HG03095 (cell line): ENCODE results near the gene STING1.

Experiments used
- ATAC-seq: cut with Tn5 transposase; IDR thresholded peaks from one replicate; pipeline ENCODE4 v1.9.1; 2021; ENCODE audit warnings: moderate library complexity; ENCODE audit not compliant: unreplicated experiment

STING1 gene

GRCh38 chr5:139468421-139468931 is 14.1 kb downstream of the STING1 start:
- ATAC-seq = no peak

DNA sequence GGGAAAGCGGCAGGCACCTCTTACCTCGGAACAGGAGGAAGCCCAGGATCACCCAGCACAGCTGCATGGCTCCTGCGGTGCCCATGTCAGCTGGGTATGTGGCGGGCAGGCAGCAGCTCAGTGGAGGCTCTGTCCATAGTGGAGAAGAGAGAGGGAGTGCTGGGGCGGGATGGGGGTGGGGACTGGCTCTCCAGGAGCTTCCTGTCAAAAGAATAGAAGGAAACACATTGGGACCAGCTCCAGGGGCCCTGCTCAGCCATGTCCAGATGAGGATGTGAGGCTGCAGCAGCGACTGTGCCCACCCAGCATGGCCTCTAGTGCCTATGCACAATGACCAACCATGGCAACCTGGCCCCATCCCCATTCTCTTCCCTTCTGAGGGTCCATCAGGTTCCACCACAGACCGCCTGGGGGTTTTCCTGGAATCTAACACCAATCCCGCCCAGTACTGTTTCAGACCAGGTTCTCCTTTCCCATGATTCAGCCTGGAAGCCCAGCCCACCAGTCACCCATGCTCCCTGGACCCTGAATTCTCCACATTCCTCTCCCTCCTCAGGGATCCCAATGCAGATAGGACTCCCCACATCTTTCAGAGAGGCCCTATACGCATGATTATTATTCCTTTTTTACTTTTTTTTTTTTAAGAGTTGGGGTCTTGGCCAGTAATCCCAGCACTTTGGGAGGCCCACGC is 19.8 kb downstream of the STING1 start, which contains the start of gene ECSCR:
TSS of gene ECSCR (minus strand) at position 158 of the 691 bp plus-strand sequence. CDS start at position 85, 73 bp downstream.
- ATAC-seq = no peak

DNA sequence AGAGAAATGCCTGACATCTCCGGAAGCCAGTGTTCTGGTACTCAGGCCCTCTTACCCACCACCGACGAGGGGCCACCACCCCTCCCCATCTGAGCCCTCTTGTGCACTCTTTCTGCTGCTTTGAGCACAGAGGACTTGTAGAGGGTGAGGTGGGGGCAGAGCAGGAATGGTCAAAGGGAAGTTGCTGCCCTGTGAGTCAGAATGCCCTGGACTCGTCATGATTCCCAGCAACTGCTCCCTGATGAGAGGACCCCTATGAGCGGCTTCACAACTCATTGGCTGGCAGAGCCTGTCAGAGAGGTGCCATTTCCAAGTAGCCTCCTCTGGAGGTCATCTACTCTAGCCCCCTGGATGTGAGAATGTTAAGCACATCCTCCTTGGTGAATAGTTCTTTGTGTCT is 20.9 kb downstream of the STING1 start:
- no peak for ATAC-seq

GRCh38 chr5:139461176-139461575 is 21.4 kb downstream of the STING1 start:
- ATAC-seq = no peak

DNA sequence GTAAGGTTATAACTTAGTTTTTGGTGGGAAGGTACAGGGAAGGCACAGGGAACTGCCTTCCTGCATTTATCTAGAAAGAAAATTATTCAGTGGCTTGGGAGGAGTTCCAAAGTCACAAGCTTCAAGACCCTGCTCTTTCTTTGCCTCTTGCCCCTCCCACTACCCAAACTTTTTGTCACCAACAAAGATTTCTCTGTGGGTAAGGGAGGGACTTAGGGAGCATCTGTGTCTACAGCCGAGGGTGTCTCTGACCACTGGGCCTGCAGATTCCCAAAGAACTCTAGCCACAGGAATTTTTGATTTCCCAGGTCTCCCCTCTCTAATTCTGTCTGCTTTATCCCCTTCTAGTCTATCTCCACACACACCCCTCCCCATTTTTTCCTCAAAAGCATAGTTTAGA is 22.1 kb downstream of the STING1 start:
- no peak for ATAC-seq

- ATAC-seq = peak; percentile 37
Observed at GRCh38 chr5:139459451-139459934, 23.1 kb downstream of the STING1 start.

DNA sequence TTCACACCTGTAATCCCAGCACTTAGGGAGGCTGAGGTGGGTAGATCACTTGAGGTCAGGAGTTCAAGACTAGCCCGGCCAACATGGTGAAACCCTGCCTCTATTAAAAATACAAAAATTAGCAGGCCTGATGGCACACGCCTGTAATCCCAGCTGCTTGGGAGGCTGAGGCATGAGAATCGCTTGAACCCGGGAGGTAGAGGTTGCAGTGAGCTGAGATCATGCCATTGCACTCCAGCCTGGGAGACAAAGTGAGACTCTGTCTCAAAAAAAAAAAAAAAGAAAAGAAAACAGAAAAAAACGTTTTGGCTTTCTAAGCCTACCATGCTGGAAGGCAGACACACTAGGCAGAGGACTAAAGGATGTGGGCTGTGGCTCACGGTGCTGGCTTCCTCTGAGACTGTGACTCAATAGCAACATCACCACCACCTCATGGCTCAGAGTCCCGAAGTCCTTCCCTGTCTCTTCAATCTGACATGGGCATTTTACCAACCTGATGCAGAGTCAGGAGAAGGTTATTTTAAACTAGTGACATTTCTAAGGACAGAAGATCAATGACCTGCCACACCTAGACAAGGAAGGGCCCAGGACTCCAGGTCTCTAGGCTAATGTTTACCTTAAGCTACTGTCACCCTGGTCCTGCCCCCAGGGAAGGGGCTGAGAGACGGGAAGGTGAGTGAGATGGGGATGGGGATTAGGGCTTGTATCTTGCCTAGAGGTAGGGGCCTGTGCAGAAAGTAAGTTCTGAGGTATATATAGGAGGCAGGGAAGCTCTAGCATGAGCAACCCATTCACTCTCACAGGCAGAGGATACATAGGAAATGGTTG is 23.8 kb downstream of the STING1 start:
- ATAC-seq = peak; percentile 63

DNA sequence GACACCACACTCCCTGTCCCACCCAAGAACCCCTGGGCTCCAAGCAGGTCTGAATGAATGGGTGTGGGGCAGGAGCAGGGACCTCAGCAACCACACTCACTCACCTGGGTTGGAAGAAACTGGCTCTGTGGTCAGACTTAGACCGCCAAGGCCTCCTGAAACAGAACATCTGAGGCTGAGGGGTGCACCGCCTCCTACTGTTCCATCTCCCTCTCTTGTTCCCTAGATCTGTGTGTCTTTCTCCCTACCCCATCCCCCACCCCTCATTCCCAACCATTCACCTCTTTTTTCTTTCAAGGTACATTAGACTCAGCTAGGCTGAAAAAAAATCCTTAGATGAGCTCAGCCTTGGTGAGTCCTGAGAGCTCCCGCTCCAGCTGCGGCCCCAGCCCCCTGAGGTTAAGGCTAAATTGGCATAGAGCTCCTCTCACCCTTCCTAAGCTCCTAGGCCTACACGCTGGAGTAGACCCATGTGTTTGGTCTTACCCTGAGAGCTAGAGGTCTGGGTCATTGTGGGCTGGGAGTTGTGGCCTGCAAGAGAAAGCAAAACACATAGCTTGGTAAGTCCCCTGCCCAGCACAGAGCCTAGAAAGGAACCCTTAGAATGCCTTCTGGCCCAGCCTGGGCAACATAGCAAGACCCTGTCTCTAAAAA is 24.8 kb downstream of the STING1 start:
- ATAC-seq = no peak

DNA sequence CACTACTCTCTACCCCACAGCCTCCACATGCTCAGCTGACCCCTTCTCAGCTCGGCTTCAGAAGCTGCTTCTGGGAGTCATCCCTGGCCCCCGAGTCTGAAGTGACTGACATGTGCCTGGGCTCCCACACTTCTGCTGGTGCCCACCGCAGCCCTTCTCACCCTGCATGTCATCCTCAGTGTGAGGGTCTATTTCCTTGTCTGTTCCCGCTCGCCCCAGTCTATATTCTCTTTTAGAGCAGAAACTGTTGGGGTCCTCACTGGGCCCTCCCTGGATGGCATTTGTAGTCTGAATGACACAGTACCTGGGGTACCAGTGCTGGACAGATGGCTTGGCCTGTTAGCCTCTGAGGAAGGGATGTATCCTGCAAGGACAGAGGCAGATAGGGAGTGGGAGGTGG is 25.3 kb downstream of the STING1 start:
- no peak for ATAC-seq

DNA sequence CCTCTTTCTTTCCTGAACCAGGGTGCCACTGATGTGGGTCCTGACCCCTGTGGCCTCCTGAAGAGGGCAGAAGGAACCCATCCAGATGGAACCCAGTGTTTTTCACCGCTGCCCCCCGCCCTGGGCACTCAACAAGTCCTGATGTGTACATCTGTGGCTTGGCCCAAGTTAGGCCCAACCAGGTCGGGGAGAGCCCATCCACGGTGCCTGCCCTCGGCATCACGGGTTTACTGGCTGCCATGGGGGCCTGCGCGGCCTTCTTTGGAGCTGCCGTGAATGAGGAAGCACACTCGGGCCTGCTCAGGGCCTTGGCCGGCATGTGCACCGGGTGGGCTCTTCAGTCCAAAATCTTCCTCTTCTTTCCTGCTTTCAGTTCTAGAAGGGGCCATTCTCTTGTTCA is 25.8 kb downstream of the STING1 start:
- ATAC-seq = no peak

DNA sequence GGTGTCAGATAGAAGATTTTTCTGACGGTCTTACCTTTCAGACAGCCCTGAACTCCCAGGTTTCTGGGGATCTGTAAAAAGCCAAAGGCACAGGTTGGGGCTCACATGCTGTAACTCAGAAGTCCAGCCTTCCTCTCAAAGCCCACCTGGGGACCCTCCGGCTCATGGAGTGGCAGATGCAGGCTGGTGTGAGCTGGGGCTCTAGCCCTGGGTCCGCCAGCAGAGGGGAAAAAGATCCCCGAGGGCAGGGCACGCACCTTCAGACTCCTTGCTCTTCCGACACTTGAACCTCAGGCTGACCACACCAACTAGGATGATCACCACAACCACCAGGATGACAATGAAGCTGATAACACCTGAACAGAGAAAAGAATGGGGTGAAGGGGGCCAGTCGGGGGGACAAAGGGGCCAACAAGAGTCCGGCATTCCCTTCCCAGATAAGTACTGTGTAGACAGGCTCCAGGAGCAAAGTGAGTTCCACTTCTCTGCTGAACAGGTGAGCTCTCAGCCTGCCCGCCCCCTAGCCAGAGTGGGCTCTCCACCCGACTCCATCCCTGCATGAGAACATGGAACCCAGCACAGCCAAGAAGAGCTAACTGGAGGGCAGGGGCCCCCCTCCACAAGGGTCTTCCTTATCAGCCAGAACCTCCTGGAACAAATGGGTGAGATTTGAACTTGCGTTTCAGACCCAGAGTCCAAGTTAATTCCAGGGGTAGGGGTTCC is 27.8 kb downstream of the STING1 start:
- ATAC-seq = no peak

GRCh38 chr5:139453683-139454567 is 28.6 kb downstream of the STING1 start:
- no peak for ATAC-seq

DNA sequence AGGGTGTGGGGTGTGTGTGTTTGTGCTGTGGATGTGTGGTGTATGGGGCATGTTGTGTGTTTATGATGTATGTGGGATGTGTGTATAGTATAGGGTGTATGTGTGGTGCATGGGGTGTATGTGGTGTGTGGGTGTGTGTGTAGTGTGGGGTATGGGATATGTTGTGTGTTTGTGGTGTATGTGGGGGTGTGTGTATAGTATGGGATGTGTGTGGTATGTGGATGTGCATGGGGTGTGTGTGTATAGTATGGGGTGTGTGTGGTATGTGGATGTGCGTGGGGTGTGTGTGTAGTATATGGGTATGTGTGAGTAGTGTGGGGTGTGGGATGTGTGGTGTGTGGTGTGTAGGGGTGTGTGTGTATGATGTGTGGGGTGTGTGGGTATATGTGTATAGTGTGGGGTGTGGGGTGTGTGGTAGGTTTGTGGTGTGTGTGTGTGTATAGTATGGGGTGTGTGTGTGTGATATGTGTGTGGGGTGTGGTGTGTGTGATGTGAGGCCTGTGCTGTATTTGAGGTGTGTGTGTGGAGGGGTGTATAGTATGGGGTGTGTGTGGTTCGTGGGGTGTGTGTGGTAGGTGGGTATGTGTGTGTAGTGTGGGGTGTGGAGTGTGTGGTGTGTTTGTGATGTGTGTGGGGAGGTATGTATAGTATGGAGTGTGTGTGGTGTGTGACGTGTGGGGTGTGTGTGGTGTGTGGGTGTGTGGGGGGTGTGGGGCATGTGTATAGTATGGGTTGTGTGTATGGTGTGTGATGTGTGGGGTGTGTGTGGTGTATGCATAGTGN is 30.5 kb downstream of the STING1 start:
- ATAC-seq = no peak

DNA sequence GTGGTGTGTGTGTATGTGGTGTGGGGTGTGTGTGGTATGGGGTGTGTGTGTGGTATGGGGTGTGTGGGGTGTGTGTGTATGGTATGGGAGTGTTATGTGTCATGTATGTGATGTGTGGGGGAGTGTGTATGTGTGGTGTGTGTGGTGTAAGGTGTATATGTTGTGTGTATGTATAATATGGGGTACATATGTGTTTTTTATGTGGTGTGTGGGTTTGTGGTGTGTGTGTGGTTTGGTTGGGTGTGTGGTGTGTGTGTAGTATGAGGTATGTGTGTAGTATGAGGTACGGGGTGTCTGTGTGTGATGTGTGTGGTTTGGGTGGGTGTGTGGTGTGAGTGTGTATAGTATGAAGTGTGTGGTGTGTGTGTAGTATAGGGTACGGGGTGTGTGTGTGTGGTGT is 31.4 kb downstream of the STING1 start:
- no peak for ATAC-seq

GRCh38 chr5:139446956-139447779 is 35.4 kb downstream of the STING1 start:
- ATAC-seq = peak; percentile 52

GRCh38 chr5:139445325-139446170 is 37.0 kb downstream of the STING1 start:
- ATAC-seq = no peak

DNA sequence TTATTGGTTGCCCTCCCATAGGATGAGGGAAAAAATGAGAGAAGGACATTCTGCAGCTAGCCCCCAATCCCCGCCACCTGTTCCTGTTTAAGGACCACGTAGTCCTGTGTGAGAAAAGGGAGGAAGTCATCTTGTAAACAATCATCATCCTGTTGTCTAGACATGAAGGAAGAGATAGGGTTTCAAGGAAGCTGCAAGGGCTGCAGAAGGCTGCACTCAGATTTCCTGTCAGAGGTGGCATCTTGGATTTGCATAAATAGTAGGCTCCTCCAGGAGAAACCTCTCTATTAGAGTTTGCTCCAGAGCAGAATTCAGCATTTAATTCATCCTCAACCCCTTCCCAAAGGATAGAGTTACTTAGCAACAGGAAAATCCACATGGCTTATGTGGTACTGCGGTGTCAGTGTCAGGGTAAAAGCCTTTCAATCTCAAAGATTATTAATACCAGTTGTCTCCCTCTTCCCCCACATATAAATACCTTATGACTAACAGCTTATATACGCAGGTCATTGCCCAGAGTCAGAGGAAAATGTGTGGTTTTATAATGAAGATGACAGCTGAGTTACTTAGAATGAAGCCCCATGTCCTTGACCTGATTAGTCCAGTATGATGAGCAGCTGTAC is 38.6 kb downstream of the STING1 start:
- no peak for ATAC-seq
